SU-DHL-6 (cell line): Measurements from ENCODE around the gene ATOH8.
A peak's percentile ranks its signal among the peaks of the same experiment; 100 is the strongest.

ENCODE experiments used
- H2AFZ ChIP-seq: fragments of 200-600 bp; sonication (generic); 2 replicates; pipeline ENCODE4 v1.6.1; 2014; ENCODE audit warnings: low read depth, mild to moderate bottlenecking, moderate library complexity, mixed read lengths, antibody characterized with exemption, low read length; ENCODE audit not compliant: severe bottlenecking
- H3F3A ChIP-seq: fragments of 200-600 bp; shearing (Covaris generic); 2 replicates; pipeline ENCODE4 v1.6.0; 2016; ENCODE audit warnings: antibody characterized with exemption, mild to moderate bottlenecking; ENCODE audit not compliant: insufficient read depth
- H3K27ac ChIP-seq: fragments of 200-600 bp; sonication (generic); 2 replicates; pipeline ENCODE4 v1.5.1; 2016; ENCODE audit warnings: low read depth, mild to moderate bottlenecking, low read length, moderate library complexity, mixed read lengths
- H3K27me3 ChIP-seq: fragments of 200-600 bp; sonication (generic), shearing (Covaris generic); 2 replicates; pipeline ENCODE4 v1.6.0; 2014; ENCODE audit warnings: mild to moderate bottlenecking, low read length
- H3K36me3 ChIP-seq: fragments of 200-600 bp; sonication (generic); 2 replicates; pipeline ENCODE4 v1.6.1; 2014; ENCODE audit warnings: mild to moderate bottlenecking, low read length, mixed read lengths
- H3K4me2 ChIP-seq: fragments of 300-600, 200-600 bp; shearing (Covaris generic), sonication (generic); 2 replicates; pipeline ENCODE4 v1.6.0; 2014; ENCODE audit warnings: low read length, low read depth, mild to moderate bottlenecking; ENCODE audit not compliant: poor library complexity, severe bottlenecking
- H3K4me3 ChIP-seq: fragments of 200-600 bp; sonication (generic); 2 replicates; pipeline ENCODE4 v1.5.1; 2014; ENCODE audit warnings: antibody characterized with exemption, low read length, mild to moderate bottlenecking, mixed read lengths; ENCODE audit not compliant: insufficient read depth, poor library complexity, severe bottlenecking
- H3K79me2 ChIP-seq: fragments of 200-600 bp; sonication (generic); 2 replicates; pipeline ENCODE4 v1.6.1; 2014; ENCODE audit warnings: mild to moderate bottlenecking, low read length, moderate library complexity; ENCODE audit not compliant: insufficient read depth
- H3K9ac ChIP-seq: fragments of 200-600 bp; sonication (generic); 2 replicates; pipeline ENCODE4 v1.7.0; 2014; ENCODE audit warnings: mild to moderate bottlenecking, low read length
- H3K9me2 ChIP-seq: fragments of 200-600 bp; sonication (generic); replicated peaks from 2 replicates; pipeline ENCODE4 v1.6.1; 2014; ENCODE audit warnings: low read length; ENCODE audit not compliant: insufficient read depth
- H3K9me3 ChIP-seq: fragments of 200-600 bp; sonication (generic); 2 replicates; pipeline ENCODE4 v1.6.1; 2014; ENCODE audit warnings: low read length, mixed read lengths; ENCODE audit not compliant: insufficient read depth
- H4K20me1 ChIP-seq: fragments of 200-600 bp; sonication (generic); 2 replicates; pipeline ENCODE4 v1.6.1; 2014; ENCODE audit warnings: low read depth, mild to moderate bottlenecking, antibody characterized with exemption, low read length, moderate library complexity, mixed read lengths
- CTCF ChIP-seq: fragments of 200-600 bp; sonication (generic); IDR thresholded peaks from one replicate; pipeline ENCODE4 v1.5.1; 2017; ENCODE audit warnings: antibody characterized with exemption, mild to moderate bottlenecking, low read length, moderate library complexity; ENCODE audit not compliant: insufficient read depth, poor library complexity, severe bottlenecking
- EZH2phosphoT487 ChIP-seq: fragments of 200-600 bp; sonication (generic), shearing (Covaris generic); conservative IDR thresholded peaks from 2 replicates; pipeline ENCODE4 v1.6.1; 2018; ENCODE audit warnings: mild to moderate bottlenecking, antibody characterized with exemption, low read length, moderate library complexity, mixed read lengths

Gene ATOH8

GRCh38 chr2:85768713-85769112 is 14.9 kb downstream of the ATOH8 start:
- H3K79me2 ChIP-seq = no peaks in the 10 kb centered on the region
- H3F3A ChIP-seq = no peaks in the 10 kb centered on the region
- H2AFZ ChIP-seq = no peak overlapping the region
- TF ChIP-seq EZH2phosphoT487 (no peak), CTCF (no peak)
- no peak overlapping the region for H3K27ac ChIP-seq
- no peaks in the 10 kb centered on the region for H3K9me3 ChIP-seq
- H3K36me3 ChIP-seq = no peaks in the 10 kb centered on the region
- no peaks in the 10 kb centered on the region for H4K20me1 ChIP-seq
- H3K9me2 ChIP-seq = no peaks in the 10 kb centered on the region
- no peaks in the 10 kb centered on the region for H3K27me3 ChIP-seq
- no peak overlapping the region for H3K9ac ChIP-seq
- H3K4me2 ChIP-seq = no peak overlapping the region
- H3K4me3 ChIP-seq = no peak overlapping the region

GRCh38 chr2:85769236-85769982 is 15.6 kb downstream of the ATOH8 start:
- no peak overlapping the region for H3K4me3 ChIP-seq
- no peaks in the 10 kb centered on the region for H3F3A ChIP-seq
- H3K9me2 ChIP-seq = no peaks in the 10 kb centered on the region
- H3K9me3 ChIP-seq = no peaks in the 10 kb centered on the region
- no peaks in the 10 kb centered on the region for H3K27me3 ChIP-seq
- H3K4me2 ChIP-seq = no peak overlapping the region
- no peak overlapping the region for H2AFZ ChIP-seq
- H3K36me3 ChIP-seq = no peaks in the 10 kb centered on the region
- H4K20me1 ChIP-seq = no peaks in the 10 kb centered on the region
- no peak overlapping the region for H3K9ac ChIP-seq
- H3K27ac ChIP-seq = no peak overlapping the region
- no peak for TF ChIP-seq EZH2phosphoT487
- peak; percentile 11 for TF ChIP-seq CTCF
- H3K79me2 ChIP-seq = no peaks in the 10 kb centered on the region

GRCh38 chr2:85769983-85770362 is 16.2 kb downstream of the ATOH8 start:
- no peaks in the 10 kb centered on the region for H3K27me3 ChIP-seq
- H3K9me3 ChIP-seq = no peaks in the 10 kb centered on the region
- H3K79me2 ChIP-seq = no peaks in the 10 kb centered on the region
- no peak for TF ChIP-seq EZH2phosphoT487
- no peak for TF ChIP-seq CTCF
- H3K9ac ChIP-seq = no peak overlapping the region
- no peaks in the 10 kb centered on the region for H3F3A ChIP-seq
- no peak overlapping the region for H3K4me3 ChIP-seq
- H3K9me2 ChIP-seq = no peaks in the 10 kb centered on the region
- no peaks in the 10 kb centered on the region for H3K36me3 ChIP-seq
- H2AFZ ChIP-seq = no peak overlapping the region
- no peak overlapping the region for H3K27ac ChIP-seq
- H4K20me1 ChIP-seq = no peaks in the 10 kb centered on the region
- no peak overlapping the region for H3K4me2 ChIP-seq
